Smooth muscle cell (in vitro differentiated cells): ENCODE results near the gene SLC5A1. TPM values are rescaled to one million over a fixed set of nuclear protein-coding genes. Genes with fewer than 3 reads are reported as not detected.
"Not testable (repeated sequence)": the region's sequence is repeated elsewhere in the genome, so short reads cannot be mapped to it uniquely, and the experiment has no call there.

ENCODE experiments used
- DNase-seq: peaks from one replicate; lab custom pipeline; 2025; ENCODE audit not compliant: unreplicated experiment; lab: John Stamatoyannopoulos, UW
- H2AFZ ChIP-seq: fragments of 200-600 bp; sonication (generic); 2 replicates; pipeline ENCODE4 v1.6.0; 2016; ENCODE audit warnings: antibody characterized with exemption, low read depth, mild to moderate bottlenecking
- H3F3A ChIP-seq: fragments of 200-600 bp; sonication (generic); 2 replicates; pipeline ENCODE4 v1.6.0; 2017; ENCODE audit warnings: antibody characterized with exemption, low read depth
- H3K27ac ChIP-seq: fragments of 200-600 bp; sonication (generic); 2 replicates; pipeline ENCODE4 v1.5.1; 2016; ENCODE audit warnings: low read depth, mild to moderate bottlenecking
- H3K27me3 ChIP-seq: fragments of 200-600 bp; sonication (generic); 2 replicates; pipeline ENCODE4 v1.6.1; 2016; ENCODE audit warnings: low read depth, mild to moderate bottlenecking
- H3K36me3 ChIP-seq: fragments of 200-600 bp; sonication (generic); 2 replicates; pipeline ENCODE4 v1.5.1; 2016; ENCODE audit warnings: low read depth
- H3K4me1 ChIP-seq: fragments of 200-600 bp; sonication (generic); 2 replicates; pipeline ENCODE4 v1.5.1; 2016; ENCODE audit warnings: low read depth
- H3K4me2 ChIP-seq: fragments of 200-600 bp; sonication (generic); 2 replicates; pipeline ENCODE4 v1.6.0; 2016; ENCODE audit warnings: mild to moderate bottlenecking
- H3K4me3 ChIP-seq: fragments of 200-600 bp; sonication (generic); 2 replicates; pipeline ENCODE4 v1.5.1; 2016; ENCODE audit warnings: mild to moderate bottlenecking
- H3K79me2 ChIP-seq: fragments of 200-600 bp; sonication (generic); 2 replicates; pipeline ENCODE4 v1.6.0; 2016; ENCODE audit warnings: low read depth, mild to moderate bottlenecking
- H3K9ac ChIP-seq: fragments of 200-600 bp; sonication (generic); 2 replicates; pipeline ENCODE4 v1.6.0; 2016; ENCODE audit warnings: low read depth
- H3K9me3 ChIP-seq: fragments of 200-600 bp; sonication (generic); replicated peaks from 2 replicates; pipeline ENCODE4 v1.5.1; 2016; ENCODE audit warnings: low read depth
- H4K20me1 ChIP-seq: fragments of 200-600 bp; sonication (generic); 2 replicates; pipeline ENCODE4 v1.6.0; 2016; ENCODE audit warnings: low read depth
- WGBS: methylation state at CpG from one replicate; pipeline ENCODE4 v1.1.7; 2016; ENCODE audit warnings: low lambda C conversion rate; 5-methylcytosine and 5-hydroxymethylcytosine counted together
- polyA plus RNA-seq: library from polyadenylated mRNA; unstranded; fragments of >200 nt; fragmentation: Nextera tagmentation; extraction: Ambion mirVana; gene quantifications from 2 replicates; pipeline ENCODE4 v1.2.1, GENCODE V29; 2016
- small RNA-seq: library from RNA; depleted of rRNA; stranded (forward); fragments of <200 nt; gene quantifications from one replicate; pipeline ENCODE3, GENCODE V24; 2014
- total RNA-seq: library from RNA; depleted of rRNA; stranded (reverse); fragments of >200 nt; gene quantifications from 2 replicates; pipeline ENCODE4 v1.2.3, GENCODE V29; 2014
- TF ChIP-seq, protein P1 (sequence below): fragments of 200-600 bp; sonication (generic); IDR thresholded peaks from 2 replicates; pipeline ENCODE4 v1.5.1; 2017; ENCODE audit warnings: borderline replicate concordance, mild to moderate bottlenecking, antibody characterized with exemption; ENCODE audit not compliant: insufficient read depth, poor library complexity, severe bottlenecking

Gene SLC5A1
- total and polyA plus RNA-seq, 2 experiments from 2014 or later = not detected

- WGBS = 76% methylated on average over 6 of the region's 6 CpGs
- not testable (repeated sequence) for H3K27me3 ChIP-seq, H3K4me2 ChIP-seq, H3K4me1 ChIP-seq, H2AFZ ChIP-seq, H3K4me3 ChIP-seq, H3K27ac ChIP-seq, H3K9me3 ChIP-seq, H3F3A ChIP-seq, H4K20me1 ChIP-seq, H3K36me3 ChIP-seq, H3K79me2 ChIP-seq, H3K9ac ChIP-seq, DNase-seq
These were observed 108.6 kb downstream of the SLC5A1 start for GRCh38 chr22:32151641-32152040.

GRCh38 chr22:32154727-32155126, 111.7 kb downstream of the SLC5A1 start:
- DNase-seq, H3K36me3 ChIP-seq, H3K27ac ChIP-seq, H3K9ac ChIP-seq, H3K27me3 ChIP-seq, H3K79me2 ChIP-seq, H3K4me1 ChIP-seq, H3F3A ChIP-seq, H3K4me3 ChIP-seq, H3K9me3 ChIP-seq, H2AFZ ChIP-seq, H3K4me2 ChIP-seq, H4K20me1 ChIP-seq: not testable (repeated sequence)
- WGBS = 90% methylated on average over 4 of the region's 4 CpGs

DNA sequence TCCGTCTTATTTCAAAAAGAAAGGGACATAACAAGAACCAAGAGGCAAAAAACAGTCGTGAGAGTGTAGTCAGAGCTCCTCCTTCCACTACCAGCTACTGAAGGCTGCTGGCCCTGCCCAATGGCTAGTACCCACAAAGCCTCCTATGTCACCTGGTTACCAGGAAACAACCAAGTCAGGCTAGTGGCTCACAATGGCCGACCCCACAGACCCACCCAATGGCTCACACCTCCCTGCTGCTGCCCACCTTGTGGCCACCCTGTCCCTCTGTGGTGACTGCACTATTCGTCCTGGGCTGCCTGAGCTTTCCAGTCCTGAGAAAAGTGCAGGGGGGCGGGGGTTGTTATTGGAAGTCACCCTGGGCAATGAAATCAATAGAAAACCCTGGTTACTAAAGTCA, 114.6 kb downstream of the SLC5A1 start:
- not testable (repeated sequence) for H3K4me1 ChIP-seq, H3K4me3 ChIP-seq, H3K9me3 ChIP-seq, DNase-seq, H3K79me2 ChIP-seq, H3K9ac ChIP-seq, H3K4me2 ChIP-seq, H3K27me3 ChIP-seq, H3K27ac ChIP-seq, H2AFZ ChIP-seq, H3F3A ChIP-seq, H4K20me1 ChIP-seq, H3K36me3 ChIP-seq
- WGBS = 90% methylated on average over 5 of the region's 5 CpGs

DNA sequence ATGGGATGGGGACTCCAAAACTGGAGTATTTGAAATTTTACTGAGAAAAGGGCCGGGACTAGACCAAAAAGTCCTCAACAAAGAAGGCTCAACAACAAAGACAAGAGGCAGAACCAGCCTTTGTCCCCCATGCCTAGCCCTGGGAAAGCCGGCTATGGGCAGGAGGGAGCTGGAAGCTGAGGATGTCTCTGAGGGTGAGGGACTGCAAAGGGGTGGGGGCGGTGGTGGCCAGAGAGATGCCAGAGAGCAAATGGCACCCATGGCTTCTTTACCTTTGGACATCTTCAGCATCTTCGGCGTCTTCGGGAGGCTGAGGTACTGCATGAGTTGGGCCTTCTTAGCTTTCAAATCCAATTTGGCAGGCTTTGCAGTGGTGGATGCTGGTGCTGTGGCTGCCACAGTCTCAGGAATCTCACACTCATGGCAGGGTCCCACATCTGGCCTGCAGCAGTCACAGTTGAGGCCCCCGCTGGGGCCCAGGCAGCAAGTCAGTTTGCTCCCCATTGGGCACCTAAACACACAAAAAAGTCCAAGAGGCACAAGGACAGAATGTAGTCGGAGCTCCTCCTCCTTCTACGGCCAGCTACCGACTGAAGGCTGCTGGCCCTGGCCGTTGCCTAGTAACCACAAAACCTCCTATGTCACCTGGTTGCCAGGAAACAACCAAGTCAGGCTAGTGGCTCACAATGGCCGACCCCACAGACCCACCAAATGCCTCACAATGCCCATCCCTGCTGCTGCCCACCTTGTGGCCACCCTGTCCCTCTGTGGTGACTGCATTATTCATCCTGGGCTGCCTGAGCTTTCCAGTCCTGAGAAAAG, 115.9 kb downstream of the SLC5A1 start, which contains the start of gene C22orf42:
Gene C22orf42 (minus strand): TSS at position 592 of the 822 bp plus-strand sequence. CDS start 88 bp downstream, at position 504.
- Histone ChIP-seq H3K27me3 (no peaks in the 10 kb centered on the region), H3K4me2 (no peak within 1 kb of the TSS), H3K36me3 (no peaks in the 10 kb centered on the region), H3F3A (no peaks in the 10 kb centered on the region), H3K27ac (no peak within 1 kb of the TSS), H2AFZ (no peak within 1 kb of the TSS), H3K9me3 (no peaks in the 10 kb centered on the region), H4K20me1 (no peaks in the 10 kb centered on the region), H3K4me3 (no peak within 1 kb of the TSS), H3K79me2 (no peaks in the 10 kb centered on the region), H3K9ac (no peak within 1 kb of the TSS), H3K4me1 (no peaks in the 10 kb centered on the region)
- TF ChIP-seq, protein P1, sequence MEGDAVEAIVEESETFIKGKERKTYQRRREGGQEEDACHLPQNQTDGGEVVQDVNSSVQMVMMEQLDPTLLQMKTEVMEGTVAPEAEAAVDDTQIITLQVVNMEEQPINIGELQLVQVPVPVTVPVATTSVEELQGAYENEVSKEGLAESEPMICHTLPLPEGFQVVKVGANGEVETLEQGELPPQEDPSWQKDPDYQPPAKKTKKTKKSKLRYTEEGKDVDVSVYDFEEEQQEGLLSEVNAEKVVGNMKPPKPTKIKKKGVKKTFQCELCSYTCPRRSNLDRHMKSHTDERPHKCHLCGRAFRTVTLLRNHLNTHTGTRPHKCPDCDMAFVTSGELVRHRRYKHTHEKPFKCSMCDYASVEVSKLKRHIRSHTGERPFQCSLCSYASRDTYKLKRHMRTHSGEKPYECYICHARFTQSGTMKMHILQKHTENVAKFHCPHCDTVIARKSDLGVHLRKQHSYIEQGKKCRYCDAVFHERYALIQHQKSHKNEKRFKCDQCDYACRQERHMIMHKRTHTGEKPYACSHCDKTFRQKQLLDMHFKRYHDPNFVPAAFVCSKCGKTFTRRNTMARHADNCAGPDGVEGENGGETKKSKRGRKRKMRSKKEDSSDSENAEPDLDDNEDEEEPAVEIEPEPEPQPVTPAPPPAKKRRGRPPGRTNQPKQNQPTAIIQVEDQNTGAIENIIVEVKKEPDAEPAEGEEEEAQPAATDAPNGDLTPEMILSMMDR = no peak
- 84% methylated on average over 12 of the region's 12 CpGs for WGBS
- no peak for DNase-seq

GRCh38 chr22:32160411-32160810, 117.3 kb downstream of the SLC5A1 start:
- not testable (repeated sequence) for H3K9me3 ChIP-seq, H3K9ac ChIP-seq, H3K36me3 ChIP-seq, H2AFZ ChIP-seq, H4K20me1 ChIP-seq, H3K4me1 ChIP-seq, H3K79me2 ChIP-seq, H3K27ac ChIP-seq, H3F3A ChIP-seq, DNase-seq, H3K4me3 ChIP-seq, H3K4me2 ChIP-seq, H3K27me3 ChIP-seq
- WGBS = 82% methylated on average over 5 of the region's 5 CpGs

Small RNAs within 50 kb of the gene (small RNA-seq; reads per million reads assigned to genes)
- not detected for gene AP1B1P2

Other genes starting within 250 kb of the SLC5A1 start
- gene YWHAH, start 98.7 kb upstream of the SLC5A1 start, total RNA-seq = 74.4 and 79.4 TPM in 2 replicates
- 101 and 103 TPM in 2 replicates for gene YWHAH, start 98.7 kb upstream of the SLC5A1 start, polyA plus RNA-seq
- gene C22orf42, start 116.0 kb downstream of the SLC5A1 start, total RNA-seq = not detected in 2 replicates
- not detected in 2 replicates for gene C22orf42, start 116.0 kb downstream of the SLC5A1 start, polyA plus RNA-seq
- not detected in 2 replicates for gene RFPL2, start 161.8 kb downstream of the SLC5A1 start, total RNA-seq
- gene RFPL2, start 161.8 kb downstream of the SLC5A1 start, polyA plus RNA-seq = not detected in 2 replicates
- gene SLC5A4, start 212.1 kb downstream of the SLC5A1 start, total RNA-seq = not detected in 2 replicates
- gene SLC5A4, start 212.1 kb downstream of the SLC5A1 start, polyA plus RNA-seq = not detected in 2 replicates